SK-N-SH (cell line): ENCODE measurements around the gene B4GALNT4. TPM values are rescaled to one million over a fixed set of nuclear protein-coding genes. Genes with fewer than 3 reads are reported as not detected.

Experiments used
- CTCF ChIA-PET: fragments of 300-600, 350-600 bp; formaldehyde crosslinking; extraction: SDS; loops from one replicate; lab custom pipeline; 2021; lab: Yijun Ruan, JAX
- POLR2A ChIA-PET: fragments of 350-600 bp; sonication (Branson Sonifier 250); formaldehyde crosslinking; extraction: SDS; loops from one replicate; lab custom pipeline; 2020; ENCODE audit warnings: antibody characterized with exemption, inconsistent platforms; lab: Yijun Ruan, JAX
- DNase-seq: peaks from one replicate; pipeline ENCODE4 v3.0.0; 2012
- H2AFZ ChIP-seq: fragments of 200-600 bp; sonication (generic); 2 replicates; pipeline ENCODE4 v1.8.1; 2016; ENCODE audit warnings: antibody characterized with exemption, mild to moderate bottlenecking, low read depth
- H3F3A ChIP-seq: fragments of 200-600 bp; sonication (generic); replicated peaks from 2 replicates; pipeline ENCODE3; 2016; ENCODE audit warnings: antibody characterized with exemption, mild to moderate bottlenecking; ENCODE audit not compliant: insufficient read depth
- H3K27ac ChIP-seq, 2 experiments: fragments of 200-500 bp in 1 of 2; fragments of 200-600 bp in 1 of 2; sonication (Bioruptor generic) in 1 of 2; sonication (generic), shearing (Covaris generic) in 1 of 2; 2 replicates each; pipeline versions ENCODE4 v1.5.1 to v1.6.1; 2014 to 2016; ENCODE audit warnings: low read depth in 2 of 2, inconsistent platforms in 1 of 2, low read length in 1 of 2, mild to moderate bottlenecking in 1 of 2, mixed read lengths in 1 of 2
- H3K27me3 ChIP-seq: fragments of 200-600 bp; sonication (generic), shearing (Covaris generic); 2 replicates; pipeline ENCODE4 v1.6.1; 2016; ENCODE audit warnings: mixed run types; ENCODE audit not compliant: insufficient read depth
- H3K36me3 ChIP-seq, 2 experiments: fragments of 200-500 bp in 1 of 2; fragments of 200-600 bp in 1 of 2; sonication (Bioruptor generic) in 1 of 2; sonication (generic) in 1 of 2; replicated peaks in 1 of 2; 2 replicates each; pipeline versions ENCODE3 to v1.5.1; 2014 to 2016; ENCODE audit warnings: low read length in 1 of 2, mild to moderate bottlenecking in 1 of 2; ENCODE audit not compliant: insufficient read depth in 2 of 2, control insufficient read depth in 1 of 2
- H3K4me1 ChIP-seq, 2 experiments: fragments of 200-500 bp in 1 of 2; fragments of 200-600 bp in 1 of 2; sonication (Bioruptor generic) in 1 of 2; sonication (generic), shearing (Covaris generic) in 1 of 2; 2 replicates each; pipeline versions ENCODE4 v1.5.1 to v1.6.1; 2014 to 2016; ENCODE audit warnings: low read depth in 1 of 2, low read length in 1 of 2, mixed run types in 1 of 2; ENCODE audit not compliant: insufficient read depth in 2 of 2, control insufficient read depth in 1 of 2
- H3K4me2 ChIP-seq: fragments of 200-600 bp; sonication (generic), shearing (Covaris generic); 2 replicates; pipeline ENCODE4 v1.6.1; 2017; ENCODE audit warnings: mixed run types
- H3K4me3 ChIP-seq, 2 experiments: fragments of 200-500 bp in 1 of 2; fragments of 200-600 bp in 1 of 2; sonication (Bioruptor generic) in 1 of 2; sonication (generic), shearing (Covaris generic) in 1 of 2; 2 replicates each; pipeline versions ENCODE4 v1.5.1 to v1.8.1; 2014 to 2016; ENCODE audit warnings: low read depth in 2 of 2, inconsistent platforms in 1 of 2, low read length in 1 of 2, mild to moderate bottlenecking in 1 of 2, mixed read lengths in 1 of 2, moderate library complexity in 1 of 2
- H3K79me2 ChIP-seq: fragments of 200-600 bp; sonication (generic); 2 replicates; pipeline ENCODE4 v1.8.1; 2017; ENCODE audit warnings: mild to moderate bottlenecking; ENCODE audit not compliant: insufficient read depth
- H3K9ac ChIP-seq: fragments of 200-600 bp; sonication (generic); 2 replicates; pipeline ENCODE4 v1.6.1; 2017; ENCODE audit warnings: mixed run types
- H3K9me2 ChIP-seq: fragments of 200-600 bp; sonication (generic); 2 replicates; pipeline ENCODE4 v1.6.1; 2017; ENCODE audit warnings: mixed run types
- H3K9me3 ChIP-seq: fragments of 200-600 bp; sonication (generic); 2 replicates; pipeline ENCODE4 v1.6.1; 2017; ENCODE audit warnings: mixed run types, mild to moderate bottlenecking, moderate library complexity
- H4K20me1 ChIP-seq: fragments of 200-600 bp; sonication (generic); 2 replicates; pipeline ENCODE4 v1.6.1; 2017; ENCODE audit warnings: mild to moderate bottlenecking, mixed run types; ENCODE audit not compliant: insufficient read depth
- ELF1 ChIP-seq: IDR thresholded peaks from 2 replicates; pipeline ENCODE4 v1.4.0; 2012
- EZH2phosphoT487 ChIP-seq: fragments of 200-600 bp; sonication (generic); IDR thresholded peaks from 2 replicates; pipeline ENCODE4 v1.6.1; 2017; ENCODE audit warnings: low read depth, mixed run types, mild to moderate bottlenecking, antibody characterized with exemption, moderate library complexity, borderline replicate concordance
- FOXJ3 ChIP-seq: sonication (generic); formaldehyde crosslinking; IDR thresholded peaks from 2 replicates; pipeline ENCODE4 v1.5.1; 2020; ENCODE audit warnings: mild to moderate bottlenecking, missing genetic modification reagents
- GABPA ChIP-seq: IDR thresholded peaks from 2 replicates; pipeline ENCODE4 v1.4.0; 2012; ENCODE audit warnings: low read depth, mild to moderate bottlenecking
- GATA2 ChIP-seq: sonication (generic); formaldehyde crosslinking; IDR thresholded peaks from 2 replicates; pipeline ENCODE4 v1.5.0; 2020; ENCODE audit warnings: mild to moderate bottlenecking, missing genetic modification reagents
- JUND ChIP-seq: IDR thresholded peaks from 2 replicates; pipeline ENCODE4 v1.4.0; 2012
- MEF2A ChIP-seq: IDR thresholded peaks from 2 replicates; pipeline ENCODE4 v1.4.0; 2012; ENCODE audit warnings: low read depth, borderline replicate concordance
- NRF1 ChIP-seq: IDR thresholded peaks from 2 replicates; pipeline ENCODE4 v1.6.1; 2012; ENCODE audit warnings: low read depth, mild to moderate bottlenecking, low read length
- POLR2AphosphoS5 ChIP-seq: IDR thresholded peaks from 2 replicates; pipeline ENCODE4 v1.6.1; 2012; ENCODE audit warnings: low read depth, low read length
- RFX5 ChIP-seq: IDR thresholded peaks from 2 replicates; pipeline ENCODE4 v1.6.1; 2012; ENCODE audit warnings: mild to moderate bottlenecking, improper control_type of control experiment, low read length
- RXRA ChIP-seq: IDR thresholded peaks from 2 replicates; pipeline ENCODE4 v1.4.0; 2012; ENCODE audit warnings: low read depth, mild to moderate bottlenecking, borderline replicate concordance
- SMC3 ChIP-seq: IDR thresholded peaks from 2 replicates; pipeline ENCODE4 v1.6.1; 2012; ENCODE audit warnings: low read depth, low read length, improper control_type of control experiment
- TAF1 ChIP-seq: IDR thresholded peaks from 2 replicates; pipeline ENCODE4 v1.6.1; 2012; ENCODE audit warnings: low read depth, mild to moderate bottlenecking, low read length, moderate library complexity, borderline replicate concordance
- WGBS: methylation state at CpG from one replicate; pipeline ENCODE4 v1.1.6; 2017; ENCODE audit warnings: low lambda C conversion rate; 5-methylcytosine and 5-hydroxymethylcytosine counted together
- polyA plus RNA-seq, 3 experiments: library from polyadenylated mRNA; depleted of rRNA; stranded (reverse); fragments of >200 nt; gene quantifications; 2 replicates each; pipeline ENCODE4 v1.2.3, GENCODE V29; 2012
- TF ChIP-seq, protein P1 (sequence below): IDR thresholded peaks from 2 replicates; pipeline ENCODE4 v1.6.1; 2012; ENCODE audit warnings: mild to moderate bottlenecking, low read depth, low read length, moderate library complexity
- TF ChIP-seq, protein P2 (sequence below): fragments of 150-350 bp; IDR thresholded peaks from 2 replicates; pipeline ENCODE4 v1.6.1; 2016; ENCODE audit warnings: mild to moderate bottlenecking, low read depth, low read length
- TF ChIP-seq, protein P3 (sequence below): IDR thresholded peaks from 2 replicates; pipeline ENCODE4 v1.4.0; 2012; ENCODE audit warnings: low read depth
- TF ChIP-seq, protein P4 (sequence below): fragments of 150-350 bp; IDR thresholded peaks from 2 replicates; pipeline ENCODE4 v1.6.1; 2017; ENCODE audit warnings: antibody characterized with exemption, low read length, low read depth, borderline replicate concordance

B4GALNT4 gene
- polyA plus RNA-seq, 1 of the 3 experiments (the other 2 are of a cell fraction), result 66.7 TPM

DNA sequence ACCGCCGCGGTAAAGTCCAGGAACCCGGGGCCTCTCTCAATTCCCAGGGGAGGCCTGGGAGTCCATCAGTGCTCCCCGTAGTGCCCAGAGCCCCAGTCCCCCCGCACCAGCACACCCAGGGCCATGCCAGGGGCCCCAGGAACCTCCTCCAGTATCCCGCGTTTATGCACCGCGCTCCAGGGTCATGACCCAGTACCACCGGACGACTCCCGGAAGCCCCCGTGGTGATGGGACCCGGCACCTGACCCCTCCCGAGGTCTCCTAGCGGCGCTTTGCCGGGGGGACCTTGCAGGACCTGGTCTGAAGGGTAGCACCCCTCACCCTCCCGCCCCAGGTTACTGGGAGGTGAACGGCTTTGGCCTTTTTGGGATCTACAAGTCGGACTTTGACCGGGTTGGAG is 11.2 kb downstream of the B4GALNT4 start:
- CTCF ChIA-PET, result no interaction called here

More for the DNA sequence above, 11.2 kb downstream of the B4GALNT4 start:
- Histone ChIP-seq H4K20me1 (no peaks in the 10 kb centered on the region), H3K79me2 (no peaks in the 10 kb centered on the region), H3K9me3 (no peaks in the 10 kb centered on the region), H3K27ac (no peak overlapping the region), H3F3A (no peaks in the 10 kb centered on the region), H2AFZ (no peak overlapping the region), H3K4me1 (peaks cover 0 to 4% of the 10 kb centered on the region in 2 experiments; a peak in 1 of 4 replicates), H3K4me3 (no peak overlapping the region), H3K27me3 (no peaks in the 10 kb centered on the region), H3K4me2 (no peak overlapping the region), H3K36me3 (peaks cover 0 to 17% of the 10 kb centered on the region in 2 experiments), H3K9ac (no peak overlapping the region), H3K9me2 (no peaks in the 10 kb centered on the region)
- POLR2A ChIA-PET, result no interaction called here
- no peak for DNase-seq
- TF ChIP-seq FOXJ3 (CRISPR knock-in tag) (no peak), EZH2phosphoT487 (no peak), GABPA (no peak), NRF1 (no peak), GATA2 (CRISPR knock-in tag) (no peak), POLR2AphosphoS5 (no peak), RXRA (no peak), ELF1 (no peak), RFX5 (no peak), TAF1 (no peak), SMC3 (no peak), JUND (no peak), MEF2A (no peak)
- TF ChIP-seq, protein P1, sequence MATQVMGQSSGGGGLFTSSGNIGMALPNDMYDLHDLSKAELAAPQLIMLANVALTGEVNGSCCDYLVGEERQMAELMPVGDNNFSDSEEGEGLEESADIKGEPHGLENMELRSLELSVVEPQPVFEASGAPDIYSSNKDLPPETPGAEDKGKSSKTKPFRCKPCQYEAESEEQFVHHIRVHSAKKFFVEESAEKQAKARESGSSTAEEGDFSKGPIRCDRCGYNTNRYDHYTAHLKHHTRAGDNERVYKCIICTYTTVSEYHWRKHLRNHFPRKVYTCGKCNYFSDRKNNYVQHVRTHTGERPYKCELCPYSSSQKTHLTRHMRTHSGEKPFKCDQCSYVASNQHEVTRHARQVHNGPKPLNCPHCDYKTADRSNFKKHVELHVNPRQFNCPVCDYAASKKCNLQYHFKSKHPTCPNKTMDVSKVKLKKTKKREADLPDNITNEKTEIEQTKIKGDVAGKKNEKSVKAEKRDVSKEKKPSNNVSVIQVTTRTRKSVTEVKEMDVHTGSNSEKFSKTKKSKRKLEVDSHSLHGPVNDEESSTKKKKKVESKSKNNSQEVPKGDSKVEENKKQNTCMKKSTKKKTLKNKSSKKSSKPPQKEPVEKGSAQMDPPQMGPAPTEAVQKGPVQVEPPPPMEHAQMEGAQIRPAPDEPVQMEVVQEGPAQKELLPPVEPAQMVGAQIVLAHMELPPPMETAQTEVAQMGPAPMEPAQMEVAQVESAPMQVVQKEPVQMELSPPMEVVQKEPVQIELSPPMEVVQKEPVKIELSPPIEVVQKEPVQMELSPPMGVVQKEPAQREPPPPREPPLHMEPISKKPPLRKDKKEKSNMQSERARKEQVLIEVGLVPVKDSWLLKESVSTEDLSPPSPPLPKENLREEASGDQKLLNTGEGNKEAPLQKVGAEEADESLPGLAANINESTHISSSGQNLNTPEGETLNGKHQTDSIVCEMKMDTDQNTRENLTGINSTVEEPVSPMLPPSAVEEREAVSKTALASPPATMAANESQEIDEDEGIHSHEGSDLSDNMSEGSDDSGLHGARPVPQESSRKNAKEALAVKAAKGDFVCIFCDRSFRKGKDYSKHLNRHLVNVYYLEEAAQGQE, result no peak
- TF ChIP-seq, protein P2, sequence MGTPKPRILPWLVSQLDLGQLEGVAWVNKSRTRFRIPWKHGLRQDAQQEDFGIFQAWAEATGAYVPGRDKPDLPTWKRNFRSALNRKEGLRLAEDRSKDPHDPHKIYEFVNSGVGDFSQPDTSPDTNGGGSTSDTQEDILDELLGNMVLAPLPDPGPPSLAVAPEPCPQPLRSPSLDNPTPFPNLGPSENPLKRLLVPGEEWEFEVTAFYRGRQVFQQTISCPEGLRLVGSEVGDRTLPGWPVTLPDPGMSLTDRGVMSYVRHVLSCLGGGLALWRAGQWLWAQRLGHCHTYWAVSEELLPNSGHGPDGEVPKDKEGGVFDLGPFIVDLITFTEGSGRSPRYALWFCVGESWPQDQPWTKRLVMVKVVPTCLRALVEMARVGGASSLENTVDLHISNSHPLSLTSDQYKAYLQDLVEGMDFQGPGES, result no peak
- TF ChIP-seq, protein P3, sequence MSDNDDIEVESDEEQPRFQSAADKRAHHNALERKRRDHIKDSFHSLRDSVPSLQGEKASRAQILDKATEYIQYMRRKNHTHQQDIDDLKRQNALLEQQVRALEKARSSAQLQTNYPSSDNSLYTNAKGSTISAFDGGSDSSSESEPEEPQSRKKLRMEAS, result no peak
- TF ChIP-seq, protein P4, sequence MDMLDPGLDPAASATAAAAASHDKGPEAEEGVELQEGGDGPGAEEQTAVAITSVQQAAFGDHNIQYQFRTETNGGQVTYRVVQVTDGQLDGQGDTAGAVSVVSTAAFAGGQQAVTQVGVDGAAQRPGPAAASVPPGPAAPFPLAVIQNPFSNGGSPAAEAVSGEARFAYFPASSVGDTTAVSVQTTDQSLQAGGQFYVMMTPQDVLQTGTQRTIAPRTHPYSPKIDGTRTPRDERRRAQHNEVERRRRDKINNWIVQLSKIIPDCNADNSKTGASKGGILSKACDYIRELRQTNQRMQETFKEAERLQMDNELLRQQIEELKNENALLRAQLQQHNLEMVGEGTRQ, result no peak
- 97% methylated on average over 21 of the region's 23 CpGs for whole genome bisulfite sequencing
